ENCODE measurements around the gene FRS2.

Gene FRS2

GRCh38 chr12:69431591-69432222 is 38.5 kb upstream of the FRS2 start:
- no peak for TF ChIP-seq CTCF (IDR thresholded peaks at IDR 0.05)

- TF ChIP-seq CTCF (IDR thresholded peaks at IDR 0.05), result no peak
Measured at GRCh38 chr12:69433653-69434052, 36.5 kb upstream of the FRS2 start.

- no peak for TF ChIP-seq CTCF (IDR thresholded peaks at IDR 0.05)
Measured at GRCh38 chr12:69435644-69436043, 34.5 kb upstream of the FRS2 start.

GRCh38 chr12:69437073-69437472 is 33.1 kb upstream of the FRS2 start:
- no peak for TF ChIP-seq CTCF (IDR thresholded peaks at IDR 0.05)

GRCh38 chr12:69438539-69438938 is 31.6 kb upstream of the FRS2 start:
- TF ChIP-seq CTCF (IDR thresholded peaks at IDR 0.05), result no peak

- TF ChIP-seq CTCF (IDR thresholded peaks at IDR 0.05), result no peak
Measured at GRCh38 chr12:69440016-69440415, 30.2 kb upstream of the FRS2 start.

GRCh38 chr12:69440886-69441285 is 29.3 kb upstream of the FRS2 start:
- TF ChIP-seq CTCF (IDR thresholded peaks at IDR 0.05), result no peak

GRCh38 chr12:69442894-69443293 is 27.3 kb upstream of the FRS2 start:
- TF ChIP-seq CTCF (IDR thresholded peaks at IDR 0.05), result no peak
